MM.1S (cell line): ENCODE results near the gene SCP2.

Source experiments
- DNase-seq: peaks from one replicate; pipeline ENCODE4 v3.0.0-alpha.2; 2015
- H2AFZ ChIP-seq: fragments of 300-600 bp; sonication (generic); 2 replicates; pipeline ENCODE4 v1.6.0; 2016; ENCODE audit warnings: antibody characterized with exemption, low read length
- H3F3A ChIP-seq: fragments of 300-600 bp; sonication (generic); 2 replicates; pipeline ENCODE4 v1.6.1; 2016; ENCODE audit warnings: mild to moderate bottlenecking, antibody characterized with exemption, low read length, moderate library complexity, mixed read lengths; ENCODE audit not compliant: insufficient read depth
- H3K27ac ChIP-seq: fragments of 300-600 bp; sonication (generic); 2 replicates; pipeline ENCODE4 v1.5.1; 2016; ENCODE audit warnings: mild to moderate bottlenecking, low read length
- H3K27me3 ChIP-seq: fragments of 300-600 bp; sonication (generic); replicated peaks from 2 replicates; pipeline ENCODE4 v1.6.0; 2016; ENCODE audit warnings: low read length; ENCODE audit not compliant: insufficient read depth
- H3K36me3 ChIP-seq: fragments of 300-600 bp; sonication (generic); replicated peaks from 2 replicates; pipeline ENCODE4 v1.6.1; 2016; ENCODE audit warnings: mild to moderate bottlenecking, low read length, mixed read lengths; ENCODE audit not compliant: insufficient read depth
- H3K4me1 ChIP-seq: fragments of 300-600 bp; sonication (generic); 2 replicates; pipeline ENCODE4 v1.6.1; 2016; ENCODE audit warnings: low read length, mixed read lengths
- H3K4me2 ChIP-seq: fragments of 300-600 bp; sonication (generic); 2 replicates; pipeline ENCODE4 v1.6.0; 2016; ENCODE audit warnings: low read depth, low read length
- H3K4me3 ChIP-seq: fragments of 300-600 bp; sonication (generic); 2 replicates; pipeline ENCODE4 v1.5.1; 2016; ENCODE audit warnings: low read length, mixed read lengths
- H3K79me2 ChIP-seq: fragments of 300-600 bp; sonication (generic); 2 replicates; pipeline ENCODE4 v1.6.1; 2016; ENCODE audit warnings: mixed run types, low read length, mixed read lengths
- H3K9ac ChIP-seq: fragments of 300-600 bp; sonication (generic); 2 replicates; pipeline ENCODE4 v1.6.1; 2016; ENCODE audit warnings: low read length, mixed read lengths
- H3K9me2 ChIP-seq: fragments of 300-600 bp; sonication (generic); replicated peaks from 2 replicates; pipeline ENCODE4 v1.6.1; 2016; ENCODE audit warnings: mild to moderate bottlenecking, low read length, mixed read lengths; ENCODE audit not compliant: insufficient read depth
- H3K9me3 ChIP-seq: fragments of 300-600 bp; sonication (generic); replicated peaks from 2 replicates; pipeline ENCODE4 v1.6.1; 2016; ENCODE audit warnings: mild to moderate bottlenecking, low read length, mixed read lengths; ENCODE audit not compliant: insufficient read depth
- H4K20me1 ChIP-seq: fragments of 300-600 bp; sonication (generic); 2 replicates; pipeline ENCODE4 v1.6.1; 2016; ENCODE audit warnings: mild to moderate bottlenecking, low read length, moderate library complexity, mixed read lengths; ENCODE audit not compliant: insufficient read depth
- EZH2 ChIP-seq: fragments of 300-600 bp; sonication (generic); optimal IDR thresholded peaks from 2 replicates; pipeline ENCODE3; 2017; ENCODE audit warnings: low read depth, mild to moderate bottlenecking, antibody characterized with exemption, low read length, mixed read lengths
- EZH2phosphoT487 ChIP-seq: fragments of 300-600 bp; sonication (generic); IDR thresholded peaks from 2 replicates; pipeline ENCODE4 v1.6.1; 2018; ENCODE audit warnings: antibody characterized with exemption, low read length
- TF ChIP-seq, protein P1 (sequence below): fragments of 300-600 bp; sonication (generic); IDR thresholded peaks from 2 replicates; pipeline ENCODE4 v1.5.1; 2016; ENCODE audit warnings: antibody characterized with exemption, low read length, mixed read lengths

Gene SCP2

DNA sequence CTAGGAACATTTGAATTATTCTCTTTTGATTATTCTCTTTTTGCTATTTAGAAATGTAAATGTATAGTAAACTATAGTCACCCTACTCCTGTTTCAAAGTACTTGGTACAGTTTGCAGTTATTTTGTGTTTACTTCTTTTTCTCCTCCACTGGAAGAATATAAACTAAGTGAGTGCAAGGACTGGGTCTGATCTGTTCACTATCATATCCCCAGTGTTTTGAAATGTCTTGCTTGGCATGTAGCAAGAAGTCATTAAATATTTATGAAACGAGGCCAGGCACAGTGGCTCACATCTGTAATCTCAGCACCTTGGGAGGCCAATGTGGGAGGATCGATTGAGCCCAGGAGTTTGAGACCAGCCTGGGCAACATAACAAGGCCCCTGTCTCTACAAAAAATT, 99.2 kb downstream of the SCP2 start:
- H4K20me1 ChIP-seq: no peaks in the 10 kb centered on the region
- H3K27me3 ChIP-seq: no peaks in the 10 kb centered on the region
- no peak for TF ChIP-seq EZH2phosphoT487
- H2AFZ ChIP-seq: no peak overlapping the region
- peaks cover 28% of the 10 kb centered on the region for H3K79me2 ChIP-seq
- no peak overlapping the region for H3K4me3 ChIP-seq
- no peak overlapping the region for H3K4me2 ChIP-seq
- H3K27ac ChIP-seq: no peak overlapping the region
- no peaks in the 10 kb centered on the region for H3K36me3 ChIP-seq
- no peaks in the 10 kb centered on the region for H3K9me2 ChIP-seq
- H3K9me3 ChIP-seq: no peaks in the 10 kb centered on the region
- no peak overlapping the region for H3K9ac ChIP-seq
- DNase-seq: no peak
- no peaks in the 10 kb centered on the region for H3F3A ChIP-seq
- H3K4me1 ChIP-seq: 0 out of 2 replicates have a peak, but pooled peaks cover 5% of the 10 kb centered on the region

DNA sequence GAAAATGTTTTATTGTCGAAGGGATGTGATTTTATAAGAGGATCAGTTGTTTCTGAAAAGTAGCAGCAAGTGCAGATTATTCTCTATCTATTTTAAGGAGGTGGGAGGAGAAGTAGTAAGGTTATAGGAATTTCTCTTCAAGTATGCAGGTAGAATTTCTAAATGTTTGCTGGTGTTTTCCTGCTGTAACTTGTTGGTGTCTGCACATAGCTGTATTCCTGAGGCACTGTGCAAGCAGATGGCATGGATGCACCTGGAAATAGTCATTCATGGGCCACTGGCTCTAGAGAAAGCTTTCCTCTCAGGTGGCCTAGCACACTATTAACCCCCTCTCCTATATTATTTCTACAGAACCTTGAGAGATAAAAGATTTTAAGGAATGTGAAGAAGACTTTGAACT, 104.7 kb downstream of the SCP2 start:
- Histone ChIP-seq H3K36me3 (no peaks in the 10 kb centered on the region), H3F3A (no peaks in the 10 kb centered on the region), H3K4me3 (no peak overlapping the region), H3K27me3 (no peaks in the 10 kb centered on the region), H3K4me2 (no peak overlapping the region), H3K9me2 (no peaks in the 10 kb centered on the region), H2AFZ (no peak overlapping the region), H3K9ac (no peak overlapping the region), H3K27ac (no peak overlapping the region), H3K79me2 (no peaks in the 10 kb centered on the region), H3K4me1 (0 out of 2 replicates have a peak, but pooled peaks cover 5% of the 10 kb centered on the region), H4K20me1 (no peaks in the 10 kb centered on the region), H3K9me3 (no peaks in the 10 kb centered on the region)
- DNase-seq: no peak
- no peak for TF ChIP-seq EZH2

DNA sequence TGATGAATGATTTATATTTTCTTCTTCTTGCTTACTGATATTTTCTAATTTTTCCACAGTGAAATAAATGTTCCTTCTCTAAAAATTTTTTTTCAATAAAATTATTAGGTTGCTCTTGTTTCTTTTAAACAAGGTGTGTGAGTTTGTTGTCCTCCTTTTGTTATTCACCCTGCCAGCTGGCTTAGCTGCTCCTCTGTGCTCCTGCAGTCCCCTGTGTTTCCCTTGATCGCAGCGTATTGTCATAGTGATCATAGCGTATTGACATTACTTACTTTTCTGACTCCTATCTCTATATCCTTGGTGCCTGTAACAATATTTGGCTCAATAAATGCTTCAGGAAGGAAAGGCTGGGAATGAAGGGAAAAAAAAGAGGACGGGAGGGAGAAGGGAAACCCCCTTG, 110.1 kb downstream of the SCP2 start:
- H3K9me3 ChIP-seq: no peaks in the 10 kb centered on the region
- H3K27me3 ChIP-seq: no peaks in the 10 kb centered on the region
- H3K9ac ChIP-seq: no peak overlapping the region
- H3K79me2 ChIP-seq: no peaks in the 10 kb centered on the region
- H3K4me1 ChIP-seq: no peaks in the 10 kb centered on the region
- H3K27ac ChIP-seq: no peak overlapping the region
- no peak overlapping the region for H3K4me3 ChIP-seq
- H3F3A ChIP-seq: no peaks in the 10 kb centered on the region
- H3K9me2 ChIP-seq: no peaks in the 10 kb centered on the region
- H3K36me3 ChIP-seq: peaks cover 2% of the 10 kb centered on the region; the same call in 1 of the 2 replicates
- TF ChIP-seq EZH2phosphoT487: no peak
- TF ChIP-seq, protein P1, sequence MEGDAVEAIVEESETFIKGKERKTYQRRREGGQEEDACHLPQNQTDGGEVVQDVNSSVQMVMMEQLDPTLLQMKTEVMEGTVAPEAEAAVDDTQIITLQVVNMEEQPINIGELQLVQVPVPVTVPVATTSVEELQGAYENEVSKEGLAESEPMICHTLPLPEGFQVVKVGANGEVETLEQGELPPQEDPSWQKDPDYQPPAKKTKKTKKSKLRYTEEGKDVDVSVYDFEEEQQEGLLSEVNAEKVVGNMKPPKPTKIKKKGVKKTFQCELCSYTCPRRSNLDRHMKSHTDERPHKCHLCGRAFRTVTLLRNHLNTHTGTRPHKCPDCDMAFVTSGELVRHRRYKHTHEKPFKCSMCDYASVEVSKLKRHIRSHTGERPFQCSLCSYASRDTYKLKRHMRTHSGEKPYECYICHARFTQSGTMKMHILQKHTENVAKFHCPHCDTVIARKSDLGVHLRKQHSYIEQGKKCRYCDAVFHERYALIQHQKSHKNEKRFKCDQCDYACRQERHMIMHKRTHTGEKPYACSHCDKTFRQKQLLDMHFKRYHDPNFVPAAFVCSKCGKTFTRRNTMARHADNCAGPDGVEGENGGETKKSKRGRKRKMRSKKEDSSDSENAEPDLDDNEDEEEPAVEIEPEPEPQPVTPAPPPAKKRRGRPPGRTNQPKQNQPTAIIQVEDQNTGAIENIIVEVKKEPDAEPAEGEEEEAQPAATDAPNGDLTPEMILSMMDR: no peak
- no peak for TF ChIP-seq EZH2
- no peak overlapping the region for H3K4me2 ChIP-seq
- no peak for DNase-seq
- H4K20me1 ChIP-seq: no peaks in the 10 kb centered on the region
- H2AFZ ChIP-seq: no peak overlapping the region

DNA sequence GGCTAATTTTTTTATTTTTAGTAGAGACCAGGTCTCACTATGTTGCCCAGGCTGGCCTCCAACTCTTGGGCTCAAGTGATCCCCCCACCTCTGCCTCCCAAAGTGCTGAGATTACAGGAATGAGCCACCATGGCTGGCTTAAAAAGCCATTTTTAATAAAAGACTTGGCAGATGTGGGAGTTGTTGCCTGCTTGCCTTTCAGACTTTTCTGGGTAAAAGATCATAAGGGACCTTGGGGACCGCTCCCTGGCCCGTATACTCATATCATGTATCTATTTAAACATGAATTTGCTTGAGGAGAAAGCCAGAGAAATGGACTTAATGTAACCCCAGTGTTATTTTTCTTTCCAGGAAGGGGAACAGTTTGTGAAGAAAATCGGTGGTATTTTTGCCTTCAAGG, 111.5 kb downstream of the SCP2 start:
- H2AFZ ChIP-seq: no peak overlapping the region
- no peak for DNase-seq
- no peaks in the 10 kb centered on the region for H3K27me3 ChIP-seq
- no peak overlapping the region for H3K4me2 ChIP-seq
- peaks cover 2% of the 10 kb centered on the region; the same call in 1 of the 2 replicates for H3K36me3 ChIP-seq
- no peaks in the 10 kb centered on the region for H3K9me3 ChIP-seq
- no peaks in the 10 kb centered on the region for H3K79me2 ChIP-seq
- H3K4me1 ChIP-seq: no peaks in the 10 kb centered on the region
- H3K9ac ChIP-seq: no peak overlapping the region
- no peaks in the 10 kb centered on the region for H3F3A ChIP-seq
- no peak overlapping the region for H3K27ac ChIP-seq
- H3K9me2 ChIP-seq: no peaks in the 10 kb centered on the region
- no peaks in the 10 kb centered on the region for H4K20me1 ChIP-seq
- no peak overlapping the region for H3K4me3 ChIP-seq
- no peak for TF ChIP-seq EZH2
- no peak for TF ChIP-seq EZH2phosphoT487
- TF ChIP-seq, protein P1: no peak
